Frontal cortex (tissue), 4 donors: ENCODE data around the gene INVS. TPM values are rescaled to one million over a fixed set of nuclear protein-coding genes. Genes with fewer than 3 reads are reported as not detected.
"Not testable (repeated sequence)": the region's sequence is repeated elsewhere in the genome, so short reads cannot be mapped to it uniquely, and the experiment has no call there.

Source experiments
- DNase-seq, 2 donors: peaks; one replicate each; pipeline ENCODE4 v3.0.0; 2012; ENCODE audit warnings: low spot score in 2 of 2
- FAIRE-seq: peaks from 2 replicates; lab custom pipeline; 2012; peaks lifted over from hg19 to GRCh38; lab: Jason Lieb, UNC
- small RNA-seq: library from RNA; depleted of rRNA; stranded (forward); fragments of <200 nt; gene quantifications from one replicate; pipeline ENCODE3, GENCODE V24; 2014
- total RNA-seq: library from RNA; depleted of rRNA; stranded (reverse); fragments of >200 nt; gene quantifications from one replicate; pipeline ENCODE4 v1.2.3, GENCODE V29; 2014
- donor health status: control.
- donor health status: control.
- donor health status: control.

Gene INVS
- total RNA-seq, 1 donor from 2014 or later, result 15.1 TPM

- no peak for DNase-seq
- FAIRE-seq, result no peak
These were observed 199.3 kb downstream of the INVS start for GRCh38 chr9:100298378-100298777.

- DNase-seq, result no peak
- FAIRE-seq, result no peak
These were observed 204.7 kb downstream of the INVS start for GRCh38 chr9:100303747-100304146.

GRCh38 chr9:100306283-100306682 is 207.2 kb downstream of the INVS start:
- FAIRE-seq (no peak), DNase-seq (no peak)

GRCh38 chr9:100307080-100307479 is 208.0 kb downstream of the INVS start:
- no peak for DNase-seq
- FAIRE-seq, result no peak

GRCh38 chr9:100308965-100309564 is 210.0 kb downstream of the INVS start:
- DNase-seq, result no peak
- no peak for FAIRE-seq

- DNase-seq, result no peak
- no peak for FAIRE-seq
These were observed 210.9 kb downstream of the INVS start for GRCh38 chr9:100309992-100310391.

- DNase-seq (no peak), FAIRE-seq (no peak)
These were observed 216.5 kb downstream of the INVS start for GRCh38 chr9:100315561-100315960.

GRCh38 chr9:100317706-100318105 is 218.7 kb downstream of the INVS start:
- no peak for FAIRE-seq

GRCh38 chr9:100322954-100323536 is 224.0 kb downstream of the INVS start:
- peak; percentile 6 for FAIRE-seq
- DNase-seq, result peak in 1 of 2 donors; percentile 8

More at GRCh38 chr9:100317706-100318105, 218.7 kb downstream of the INVS start:
- no peak for DNase-seq

GRCh38 chr9:100324594-100325200 is 225.7 kb downstream of the INVS start:
- FAIRE-seq, result peak; percentile 96

GRCh38 chr9:100338736-100339135 is 239.7 kb downstream of the INVS start:
- not testable (repeated sequence) for FAIRE-seq, DNase-seq

More at GRCh38 chr9:100324594-100325200, 225.7 kb downstream of the INVS start:
- DNase-seq, result no peak

GRCh38 chr9:100340224-100340623 is 241.2 kb downstream of the INVS start:
- DNase-seq (no peak), FAIRE-seq (no peak)

GRCh38 chr9:100341889-100342288 is 242.8 kb downstream of the INVS start:
- no peak for FAIRE-seq

GRCh38 chr9:100346836-100347235 is 247.8 kb downstream of the INVS start:
- DNase-seq (no peak), FAIRE-seq (no peak)

More at GRCh38 chr9:100341889-100342288, 242.8 kb downstream of the INVS start:
- DNase-seq, result no peak

- DNase-seq (no peak), FAIRE-seq (no peak)
These were observed 251.1 kb downstream of the INVS start for GRCh38 chr9:100350188-100350587.

Small RNA genes within 50 kb of the gene (small RNA-seq; reads per million reads assigned to genes)
- not detected for gene RN7SL75P

Other genes with a start within 250 kb of the INVS start
- 14.7 TPM for gene STX17, start 192.6 kb upstream of the INVS start, total RNA-seq
- 24.5 TPM for gene ERP44, start 243 bp upstream of the INVS start, total RNA-seq